ENCODE measurements around the gene ZBTB7A.
A peak's percentile ranks its signal among the peaks of the same experiment; 100 is the strongest.

ZBTB7A gene

GRCh38 chr19:4067396-4068046, 822 bp upstream of the ZBTB7A start (continued):
- TF ChIP-seq ZNF239 (tag by site-specific recombination; IDR thresholded peaks at IDR 0.05), result no peak
- no peak for TF ChIP-seq ZNF530 (tag by site-specific recombination; IDR thresholded peaks at IDR 0.05; ENCODE audit: low read depth)
- TF ChIP-seq ZBTB48 (tag by site-specific recombination; IDR thresholded peaks at IDR 0.05), result peak; percentile 68; the same call in 1 of the 2 replicates
- TF ChIP-seq ZNF138 (tag by site-specific recombination; IDR thresholded peaks at IDR 0.05; ENCODE audit: borderline replicate concordance), result no peak
- no peak for TF ChIP-seq MEIS1 (CRISPR knock-in tag; IDR thresholded peaks at IDR 0.05; ENCODE audit: borderline replicate concordance)
- TF ChIP-seq, protein P1, sequence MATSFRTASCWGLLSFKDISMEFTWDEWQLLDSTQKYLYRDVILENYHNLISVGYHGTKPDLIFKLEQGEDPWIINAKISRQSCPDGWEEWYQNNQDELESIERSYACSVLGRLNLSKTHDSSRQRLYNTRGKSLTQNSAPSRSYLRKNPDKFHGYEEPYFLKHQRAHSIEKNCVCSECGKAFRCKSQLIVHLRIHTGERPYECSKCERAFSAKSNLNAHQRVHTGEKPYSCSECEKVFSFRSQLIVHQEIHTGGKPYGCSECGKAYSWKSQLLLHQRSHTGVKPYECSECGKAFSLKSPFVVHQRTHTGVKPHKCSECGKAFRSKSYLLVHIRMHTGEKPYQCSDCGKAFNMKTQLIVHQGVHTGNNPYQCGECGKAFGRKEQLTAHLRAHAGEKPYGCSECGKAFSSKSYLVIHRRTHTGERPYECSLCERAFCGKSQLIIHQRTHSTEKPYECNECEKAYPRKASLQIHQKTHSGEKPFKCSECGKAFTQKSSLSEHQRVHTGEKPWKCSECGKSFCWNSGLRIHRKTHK (tag by site-specific recombination; IDR thresholded peaks at IDR 0.05), result no peak
- TF ChIP-seq, protein P2, sequence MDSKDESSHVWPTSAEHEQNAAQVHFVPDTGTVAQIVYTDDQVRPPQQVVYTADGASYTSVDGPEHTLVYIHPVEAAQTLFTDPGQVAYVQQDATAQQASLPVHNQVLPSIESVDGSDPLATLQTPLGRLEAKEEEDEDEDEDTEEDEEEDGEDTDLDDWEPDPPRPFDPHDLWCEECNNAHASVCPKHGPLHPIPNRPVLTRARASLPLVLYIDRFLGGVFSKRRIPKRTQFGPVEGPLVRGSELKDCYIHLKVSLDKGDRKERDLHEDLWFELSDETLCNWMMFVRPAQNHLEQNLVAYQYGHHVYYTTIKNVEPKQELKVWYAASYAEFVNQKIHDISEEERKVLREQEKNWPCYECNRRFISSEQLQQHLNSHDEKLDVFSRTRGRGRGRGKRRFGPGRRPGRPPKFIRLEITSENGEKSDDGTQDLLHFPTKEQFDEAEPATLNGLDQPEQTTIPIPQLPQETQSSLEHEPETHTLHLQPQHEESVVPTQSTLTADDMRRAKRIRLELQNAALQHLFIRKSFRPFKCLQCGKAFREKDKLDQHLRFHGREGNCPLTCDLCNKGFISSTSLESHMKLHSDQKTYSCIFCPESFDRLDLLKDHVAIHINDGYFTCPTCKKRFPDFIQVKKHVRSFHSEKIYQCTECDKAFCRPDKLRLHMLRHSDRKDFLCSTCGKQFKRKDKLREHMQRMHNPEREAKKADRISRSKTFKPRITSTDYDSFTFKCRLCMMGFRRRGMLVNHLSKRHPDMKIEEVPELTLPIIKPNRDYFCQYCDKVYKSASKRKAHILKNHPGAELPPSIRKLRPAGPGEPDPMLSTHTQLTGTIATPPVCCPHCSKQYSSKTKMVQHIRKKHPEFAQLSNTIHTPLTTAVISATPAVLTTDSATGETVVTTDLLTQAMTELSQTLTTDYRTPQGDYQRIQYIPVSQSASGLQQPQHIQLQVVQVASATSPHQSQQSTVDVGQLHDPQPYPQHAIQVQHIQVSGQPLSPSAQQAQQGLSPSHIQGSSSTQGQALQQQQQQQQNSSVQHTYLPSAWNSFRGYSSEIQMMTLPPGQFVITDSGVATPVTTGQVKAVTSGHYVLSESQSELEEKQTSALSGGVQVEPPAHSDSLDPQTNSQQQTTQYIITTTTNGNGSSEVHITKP (tag by site-specific recombination; IDR thresholded peaks at IDR 0.05), result peak; percentile 78

DNA sequence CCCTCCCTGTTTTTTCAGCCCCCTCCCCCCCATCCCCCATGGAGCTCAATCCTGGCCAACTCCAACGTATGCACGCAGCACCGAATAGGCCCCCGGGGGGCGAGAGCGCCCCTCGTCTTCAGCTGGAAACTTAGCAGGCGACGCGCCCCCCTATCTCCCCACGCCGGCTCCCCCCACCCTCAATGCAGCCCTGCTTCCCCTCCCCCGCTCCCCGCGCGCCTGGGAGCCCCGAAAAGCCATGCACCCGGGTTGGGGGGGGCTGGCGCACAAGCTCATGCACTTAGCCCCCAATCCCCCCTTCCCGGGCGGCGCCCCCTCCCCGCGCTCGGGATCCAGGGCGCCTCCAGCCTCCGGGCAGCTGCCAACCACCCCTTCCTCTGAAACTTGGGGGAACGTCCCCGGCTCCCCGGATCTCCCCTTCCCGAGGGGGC, 508 bp downstream of the ZBTB7A start:
- Histone ChIP-seq H3K36me3 (ENCODE audit: control insufficient read depth in 2 of 2, insufficient read depth in 1 of 2, low read length in 2 of 2) (peaks cover 0 to 21% of the 10 kb centered on the region in 2 experiments; a peak in 1 of 3 replicates), H3K4me1 (ENCODE audit: control insufficient read depth, insufficient read depth, low read length) (peaks cover 4% of the 10 kb centered on the region; the same call in 1 of the 2 replicates), H3K9me3 (ENCODE audit: control insufficient read depth, insufficient read depth, low read depth, low read length) (no peaks in the 10 kb centered on the region), H3K27ac (ENCODE audit: extremely low read depth, low read depth, low read length) (peak overlapping the region; percentile 77; the same call in 1 of the 2 replicates), H3K4me3 (ENCODE audit: low read depth, low read length) (peak overlapping the region; percentile 70)
- ChIA-PET CTCF (interaction anchor here (0.5 to 1.7 kb wide), 2 partner anchors 65 to 74 kb away, joined by 3 read pairs; no protein-coding TSS in a partner anchor), POLR2A (interaction anchor here (0.5 to 1.5 kb wide), 10 partner anchors 11 to 781 kb away, joined by 3 to 7 read pairs (median 4); partner anchors contain the start of genes DAPK3, EEF2 and MRPL54)
- peak; percentile 43; the same call in 1 of the 2 replicates for TF ChIP-seq ZNF423 (tag by site-specific recombination; IDR thresholded peaks at IDR 0.05)
- TF ChIP-seq GLIS2 (tag by site-specific recombination; IDR thresholded peaks at IDR 0.05), result peak; percentile 55
- no peak for TF ChIP-seq ZNF24 (tag by site-specific recombination; IDR thresholded peaks at IDR 0.05)
- TF ChIP-seq ZIC2 (tag by site-specific recombination; IDR thresholded peaks at IDR 0.05), result peak; percentile 67
- TF ChIP-seq ZSCAN30 (tag by site-specific recombination; IDR thresholded peaks at IDR 0.05), result no peak
- TF ChIP-seq, protein P3, sequence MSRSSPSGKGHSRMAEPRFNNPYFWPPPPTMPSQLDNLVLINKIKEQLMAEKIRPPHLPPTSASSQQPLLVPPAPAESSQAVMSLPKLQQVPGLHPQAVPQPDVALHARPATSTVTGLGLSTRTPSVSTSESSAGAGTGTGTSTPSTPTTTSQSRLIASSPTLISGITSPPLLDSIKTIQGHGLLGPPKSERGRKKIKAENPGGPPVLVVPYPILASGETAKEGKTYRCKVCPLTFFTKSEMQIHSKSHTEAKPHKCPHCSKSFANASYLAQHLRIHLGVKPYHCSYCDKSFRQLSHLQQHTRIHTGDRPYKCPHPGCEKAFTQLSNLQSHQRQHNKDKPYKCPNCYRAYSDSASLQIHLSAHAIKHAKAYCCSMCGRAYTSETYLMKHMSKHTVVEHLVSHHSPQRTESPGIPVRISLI (tag by site-specific recombination; IDR thresholded peaks at IDR 0.05), result no peak
- no peak for TF ChIP-seq ZNF837 (tag by site-specific recombination; IDR thresholded peaks at IDR 0.05)
- TF ChIP-seq ZNF10 (tag by site-specific recombination; IDR thresholded peaks at IDR 0.05), result no peak
- TF ChIP-seq ZBTB8A (tag by site-specific recombination; IDR thresholded peaks at IDR 0.05), result 0 out of 2 replicates have a peak, but pooled peaks have one; percentile 32
- no peak for TF ChIP-seq ZFP69B (tag by site-specific recombination; IDR thresholded peaks at IDR 0.05)
- TF ChIP-seq ZBTB20 (tag by site-specific recombination; IDR thresholded peaks at IDR 0.05), result peak; percentile 62; the same call in 1 of the 2 replicates
- TF ChIP-seq ZNF341 (tag by site-specific recombination; IDR thresholded peaks at IDR 0.05; ENCODE audit: low read depth), result no peak
- TF ChIP-seq, protein P2 (tag by site-specific recombination; IDR thresholded peaks at IDR 0.05), result no peak
- TF ChIP-seq, protein P4, sequence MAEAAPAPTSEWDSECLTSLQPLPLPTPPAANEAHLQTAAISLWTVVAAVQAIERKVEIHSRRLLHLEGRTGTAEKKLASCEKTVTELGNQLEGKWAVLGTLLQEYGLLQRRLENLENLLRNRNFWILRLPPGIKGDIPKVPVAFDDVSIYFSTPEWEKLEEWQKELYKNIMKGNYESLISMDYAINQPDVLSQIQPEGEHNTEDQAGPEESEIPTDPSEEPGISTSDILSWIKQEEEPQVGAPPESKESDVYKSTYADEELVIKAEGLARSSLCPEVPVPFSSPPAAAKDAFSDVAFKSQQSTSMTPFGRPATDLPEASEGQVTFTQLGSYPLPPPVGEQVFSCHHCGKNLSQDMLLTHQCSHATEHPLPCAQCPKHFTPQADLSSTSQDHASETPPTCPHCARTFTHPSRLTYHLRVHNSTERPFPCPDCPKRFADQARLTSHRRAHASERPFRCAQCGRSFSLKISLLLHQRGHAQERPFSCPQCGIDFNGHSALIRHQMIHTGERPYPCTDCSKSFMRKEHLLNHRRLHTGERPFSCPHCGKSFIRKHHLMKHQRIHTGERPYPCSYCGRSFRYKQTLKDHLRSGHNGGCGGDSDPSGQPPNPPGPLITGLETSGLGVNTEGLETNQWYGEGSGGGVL (tag by site-specific recombination; IDR thresholded peaks at IDR 0.05), result peak; percentile 87
- TF ChIP-seq HOXC10 (CRISPR knock-in tag; IDR thresholded peaks at IDR 0.05), result no peak

Measured in HEK293 (cell line).